H9 (cell line): ENCODE results near the gene TCF7L2. TPM values are rescaled to one million over a fixed set of nuclear protein-coding genes. Genes with fewer than 3 reads are reported as not detected.

Source experiments
- DNase-seq: peaks from one replicate; pipeline ENCODE4 v3.0.0-alpha.2; 2017
- H2AFZ ChIP-seq: one replicate; pipeline ENCODE4 v1.6.1; 2013; ENCODE audit warnings: mild to moderate bottlenecking, low read length, control low read depth, moderate library complexity
- H2AK5ac ChIP-seq: 2 replicates; pipeline ENCODE4 v1.6.1; 2013; ENCODE audit warnings: low read length, control low read depth, mixed read lengths; ENCODE audit not compliant: insufficient read length
- H2BK120ac ChIP-seq: one replicate; pipeline ENCODE4 v1.6.1; 2013; ENCODE audit warnings: low read depth, mild to moderate bottlenecking, low read length, control low read depth, inconsistent platforms; ENCODE audit not compliant: poor library complexity, severe bottlenecking
- H2BK12ac ChIP-seq: 2 replicates; pipeline ENCODE4 v1.6.1; 2013; ENCODE audit warnings: low read length, control low read depth, mixed read lengths, low read depth; ENCODE audit not compliant: insufficient read length
- H2BK15ac ChIP-seq: 2 replicates; pipeline ENCODE4 v1.6.1; 2013; ENCODE audit warnings: low read depth, low read length, control low read depth
- H2BK20ac ChIP-seq: one replicate; pipeline ENCODE4 v1.6.1; 2013; ENCODE audit warnings: low read depth, mild to moderate bottlenecking, low read length, control low read depth, inconsistent platforms; ENCODE audit not compliant: poor library complexity, severe bottlenecking
- H2BK5ac ChIP-seq: 2 replicates; pipeline ENCODE4 v1.6.1; 2013; ENCODE audit warnings: low read length, control low read depth, mixed read lengths; ENCODE audit not compliant: insufficient read length
- H3K14ac ChIP-seq: 2 replicates; pipeline ENCODE4 v1.6.1; 2013; ENCODE audit warnings: low read length, control low read depth; ENCODE audit not compliant: insufficient read depth
- H3K18ac ChIP-seq: 2 replicates; pipeline ENCODE4 v1.6.1; 2013; ENCODE audit warnings: low read depth, mild to moderate bottlenecking, mixed read lengths, low read length, control low read depth; ENCODE audit not compliant: insufficient read length
- H3K23ac ChIP-seq: 2 replicates; pipeline ENCODE4 v1.6.1; 2013; ENCODE audit warnings: low read length, control low read depth, mixed read lengths, low read depth; ENCODE audit not compliant: insufficient read length
- H3K23me2 ChIP-seq: 2 replicates; pipeline ENCODE4 v1.6.1; 2013; ENCODE audit warnings: low read depth, mild to moderate bottlenecking, mixed read lengths, low read length, control low read depth; ENCODE audit not compliant: insufficient read length, poor library complexity, severe bottlenecking
- H3K27ac ChIP-seq: 2 replicates; pipeline ENCODE4 v1.5.1; 2013; ENCODE audit warnings: low read length, control low read depth, mixed read lengths, low read depth; ENCODE audit not compliant: insufficient read length
- H3K27me3 ChIP-seq: 2 replicates; pipeline ENCODE4 v1.6.1; 2013; ENCODE audit warnings: low read length, control low read depth, inconsistent platforms; ENCODE audit not compliant: insufficient read depth
- H3K4ac ChIP-seq: 2 replicates; pipeline ENCODE4 v1.6.1; 2013; ENCODE audit warnings: low read depth, mild to moderate bottlenecking, control low read depth, inconsistent platforms, low read length, moderate library complexity
- H3K4me1 ChIP-seq: 2 replicates; pipeline ENCODE4 v1.6.1; 2013; ENCODE audit warnings: low read length, control low read depth, inconsistent platforms; ENCODE audit not compliant: insufficient read depth
- H3K4me2 ChIP-seq: 2 replicates; pipeline ENCODE4 v1.6.1; 2013; ENCODE audit warnings: low read length, control low read depth, mixed read lengths; ENCODE audit not compliant: insufficient read length, insufficient read depth
- H3K56ac ChIP-seq: 2 replicates; pipeline ENCODE4 v1.6.1; 2013; ENCODE audit warnings: low read depth, mild to moderate bottlenecking, mixed read lengths, low read length, control low read depth; ENCODE audit not compliant: insufficient read length
- H3K79me1 ChIP-seq: 2 replicates; pipeline ENCODE4 v1.6.1; 2013; ENCODE audit warnings: low read depth, mild to moderate bottlenecking, moderate library complexity, low read length, control low read depth, inconsistent platforms; ENCODE audit not compliant: insufficient read depth, poor library complexity, severe bottlenecking
- H3K79me2 ChIP-seq: 2 replicates; pipeline ENCODE4 v1.6.1; 2013; ENCODE audit warnings: low read length, control low read depth, inconsistent platforms; ENCODE audit not compliant: insufficient read depth
- H3K9ac ChIP-seq: 2 replicates; pipeline ENCODE4 v1.6.1; 2013; ENCODE audit warnings: low read length, control low read depth, mixed read lengths; ENCODE audit not compliant: insufficient read length; ENCODE audit errors: extremely low read depth
- H3K9me3 ChIP-seq: one replicate; pipeline ENCODE4 v1.6.1; 2013; ENCODE audit warnings: low read depth, low read length, inconsistent platforms; ENCODE audit not compliant: control insufficient read depth
- H3T11ph ChIP-seq: one replicate; pipeline ENCODE4 v1.6.1; 2013; ENCODE audit warnings: mild to moderate bottlenecking, low read length, control low read depth, inconsistent platforms
- H4K20me1 ChIP-seq: one replicate; pipeline ENCODE4 v1.6.1; 2013; ENCODE audit not compliant: control insufficient read depth, insufficient read length, insufficient read depth
- H4K5ac ChIP-seq: 2 replicates; pipeline ENCODE4 v1.6.1; 2013; ENCODE audit warnings: low read depth, mild to moderate bottlenecking, mixed read lengths, low read length, control low read depth; ENCODE audit not compliant: insufficient read length
- H4K8ac ChIP-seq: replicated peaks from 2 replicates; pipeline ENCODE4 v1.6.1; 2013; ENCODE audit warnings: low read length, control low read depth, mixed read lengths, low read depth; ENCODE audit not compliant: insufficient read length
- H4K91ac ChIP-seq: 2 replicates; pipeline ENCODE4 v1.6.1; 2013; ENCODE audit warnings: low read depth, mild to moderate bottlenecking, moderate library complexity, mixed read lengths, low read length, control low read depth; ENCODE audit not compliant: insufficient read length
- H3K27ac Mint-ChIP-seq, 3 experiments: 2 replicates in 2 of 3; 3 replicates in 1 of 3; pipeline ENCODE4 v1.8.0; 2020 to 2021; ENCODE audit warnings: mixed read lengths in 3 of 3, mild to moderate bottlenecking in 1 of 3, moderate library complexity in 1 of 3
- H3K27me3 Mint-ChIP-seq: 2 replicates; pipeline ENCODE4 v1.8.0; 2021; ENCODE audit warnings: low read depth, mild to moderate bottlenecking, moderate library complexity, mixed read lengths
- H3K36me3 Mint-ChIP-seq, 3 experiments: 2 replicates in 2 of 3; 3 replicates in 1 of 3; pipeline ENCODE4 v1.8.0; 2020 to 2021; ENCODE audit warnings: low read depth in 3 of 3, mixed read lengths in 3 of 3; ENCODE audit not compliant: insufficient read depth in 1 of 3
- H3K4me1 Mint-ChIP-seq, 2 experiments: 2 replicates each; pipeline ENCODE4 v1.8.0; 2020; ENCODE audit warnings: mixed read lengths in 2 of 2
- H3K4me3 Mint-ChIP-seq, 2 experiments: 2 replicates in 1 of 2; 3 replicates in 1 of 2; pipeline ENCODE4 v1.8.0; 2020 to 2021; ENCODE audit warnings: mild to moderate bottlenecking in 2 of 2, mixed read lengths in 2 of 2, moderate library complexity in 1 of 2
- H3K9me3 Mint-ChIP-seq, 2 experiments: 2 replicates in 1 of 2; 3 replicates in 1 of 2; pipeline ENCODE4 v1.8.0; 2020; ENCODE audit warnings: mild to moderate bottlenecking in 2 of 2, mixed read lengths in 2 of 2, moderate library complexity in 1 of 2
- WGBS: extraction: QIAGEN DNeasy Blood & Tissue Kit; methylation state at CpG from one replicate; pipeline ENCODE4 v1.1.7; 2013; ENCODE audit warnings: missing lambda C conversion rate, low lambda C conversion rate, mixed read lengths; ENCODE audit not compliant: insufficient read length; ENCODE audit errors: extremely low coverage; 5-methylcytosine and 5-hydroxymethylcytosine counted together
- total RNA-seq: library from RNA; stranded (reverse); gene quantifications from 2 replicates; pipeline ENCODE4 v1.2.1, GENCODE V29; 2021
- TF ChIP-seq, protein P1 (sequence below): fragments of 200-600 bp; sonication (generic); conservative IDR thresholded peaks from 3 replicates; pipeline ENCODE4 v1.8.0; 2021; ENCODE audit warnings: antibody characterized with exemption, mild to moderate bottlenecking

TCF7L2 gene
- total RNA-seq, 1 experiment from 2014 or later = 71.1 TPM

- Mint-ChIP-seq H3K4me1 (peaks cover 49 to 70% of the 10 kb centered on the region in 2 experiments), H3K27ac (peak overlapping the region; percentile 47 to 85 (median 72); a peak in 5 of 7 replicates), H3K9me3 (no peaks in the 10 kb centered on the region), H3K4me3 (peak overlapping the region in 1 of 2 experiments; percentile 34; a peak in 1 of 5 replicates), H3K36me3 (peaks cover 4 to 30% (median 19%) of the 10 kb centered on the region in 3 experiments; a peak in 6 of 7 replicates), H3K27me3 (no peaks in the 10 kb centered on the region; the same call in 1 of the 2 replicates)
- H3K4me1 ChIP-seq = peaks cover 15% of the 10 kb centered on the region; the same call in 1 of the 2 replicates
- H3K14ac ChIP-seq = no peak overlapping the region
- no peak overlapping the region for H2AFZ ChIP-seq
- no peak overlapping the region for H2BK120ac ChIP-seq
- no peak overlapping the region for H2BK15ac ChIP-seq
- H3K79me1 ChIP-seq = peaks cover 9% of the 10 kb centered on the region
- H3K9ac ChIP-seq = no peak overlapping the region
- no peak overlapping the region for H3K56ac ChIP-seq
- peaks cover 16% of the 10 kb centered on the region for H3K79me2 ChIP-seq
- H3K23ac ChIP-seq = no peak overlapping the region
- H3K23me2 ChIP-seq = no peaks in the 10 kb centered on the region
- no peak overlapping the region for H4K8ac ChIP-seq
- H3K4me2 ChIP-seq = no peak overlapping the region
- H2BK20ac ChIP-seq = no peak overlapping the region
- WGBS = no CpG with 5 or more reads among the region's 8 CpGs
- H3K9me3 ChIP-seq = no peaks in the 10 kb centered on the region
- H2BK5ac ChIP-seq = no peak overlapping the region
- H3K4ac ChIP-seq = no peak overlapping the region
- no peak overlapping the region for H3K27ac ChIP-seq
- H4K20me1 ChIP-seq = no peaks in the 10 kb centered on the region
- H2BK12ac ChIP-seq = no peak overlapping the region
- H4K91ac ChIP-seq = no peak overlapping the region
- no peaks in the 10 kb centered on the region for H3K27me3 ChIP-seq
- TF ChIP-seq, protein P1, sequence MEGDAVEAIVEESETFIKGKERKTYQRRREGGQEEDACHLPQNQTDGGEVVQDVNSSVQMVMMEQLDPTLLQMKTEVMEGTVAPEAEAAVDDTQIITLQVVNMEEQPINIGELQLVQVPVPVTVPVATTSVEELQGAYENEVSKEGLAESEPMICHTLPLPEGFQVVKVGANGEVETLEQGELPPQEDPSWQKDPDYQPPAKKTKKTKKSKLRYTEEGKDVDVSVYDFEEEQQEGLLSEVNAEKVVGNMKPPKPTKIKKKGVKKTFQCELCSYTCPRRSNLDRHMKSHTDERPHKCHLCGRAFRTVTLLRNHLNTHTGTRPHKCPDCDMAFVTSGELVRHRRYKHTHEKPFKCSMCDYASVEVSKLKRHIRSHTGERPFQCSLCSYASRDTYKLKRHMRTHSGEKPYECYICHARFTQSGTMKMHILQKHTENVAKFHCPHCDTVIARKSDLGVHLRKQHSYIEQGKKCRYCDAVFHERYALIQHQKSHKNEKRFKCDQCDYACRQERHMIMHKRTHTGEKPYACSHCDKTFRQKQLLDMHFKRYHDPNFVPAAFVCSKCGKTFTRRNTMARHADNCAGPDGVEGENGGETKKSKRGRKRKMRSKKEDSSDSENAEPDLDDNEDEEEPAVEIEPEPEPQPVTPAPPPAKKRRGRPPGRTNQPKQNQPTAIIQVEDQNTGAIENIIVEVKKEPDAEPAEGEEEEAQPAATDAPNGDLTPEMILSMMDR = no peak
- H2AK5ac ChIP-seq = no peak overlapping the region
- DNase-seq = no peak
- H4K5ac ChIP-seq = no peak overlapping the region
- no peak overlapping the region for H3T11ph ChIP-seq
- no peak overlapping the region for H3K18ac ChIP-seq
Measured at GRCh38 chr10:113080061-113080924, 130.2 kb downstream of the TCF7L2 start.
